NCI-H146 (cell line): ENCODE data around the gene MLN.

ENCODE experiments used
- DNase-seq: peaks from one replicate; lab custom pipeline; 2025; lab: John Stamatoyannopoulos, UW

Gene MLN

GRCh38 chr6:33813990-33814985 lies 10.5 kb upstream of the MLN start:
- DNase-seq = no peak

DNA sequence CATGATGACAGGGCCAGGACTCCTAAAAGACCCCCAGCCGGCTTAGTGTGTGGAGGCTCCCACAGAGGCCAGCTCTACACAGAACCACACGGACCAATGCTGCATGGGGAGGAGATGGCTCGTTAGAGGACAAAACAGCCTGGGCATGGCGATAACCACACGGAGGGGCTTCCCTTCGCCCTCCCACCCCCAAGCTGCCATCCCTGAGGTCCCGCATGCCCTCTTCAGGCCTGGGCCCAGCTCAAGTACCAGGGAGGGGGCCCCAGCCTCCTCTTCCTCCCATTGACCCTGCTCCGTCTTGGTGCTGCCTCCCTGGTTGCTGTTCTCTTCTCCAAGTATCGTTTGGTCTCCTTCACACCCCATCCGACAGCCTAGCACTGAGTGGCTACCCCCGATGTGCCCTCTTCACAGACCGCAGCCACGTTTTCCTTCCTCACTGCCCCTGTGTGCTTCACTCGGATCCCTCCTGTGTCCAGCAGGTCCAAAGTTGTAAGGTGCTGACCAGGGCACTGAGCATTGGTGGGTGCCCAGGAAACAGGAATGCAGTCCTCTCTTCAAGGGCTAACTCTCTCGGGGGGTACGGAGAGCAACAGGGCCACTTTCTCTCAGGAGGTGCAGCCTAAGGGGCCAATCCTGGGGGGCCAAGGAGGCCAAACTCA lies 9.6 kb upstream of the MLN start:
- DNase-seq = no peak

GRCh38 chr6:33812669-33813068 lies 8.9 kb upstream of the MLN start:
- peak; percentile 62 for DNase-seq

DNA sequence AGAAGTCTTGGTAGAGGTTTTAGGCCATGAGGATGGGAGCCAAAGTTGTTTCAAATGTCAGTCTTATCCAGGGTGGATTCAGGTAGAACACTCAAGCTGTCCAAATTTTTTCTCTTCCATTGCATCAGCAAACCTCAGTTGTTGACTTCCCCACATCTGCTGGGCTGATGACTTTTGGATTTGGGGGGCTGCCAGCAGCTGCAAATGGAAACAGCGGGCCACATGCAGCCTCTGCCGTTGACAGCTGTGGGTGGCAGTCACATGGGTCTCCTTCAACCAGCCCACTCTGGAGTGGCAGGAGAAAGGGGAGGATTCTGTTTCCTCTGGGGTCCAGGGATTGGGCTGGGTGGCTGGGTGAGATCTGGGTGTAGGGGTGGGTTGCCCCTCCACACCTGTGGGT lies 5.8 kb upstream of the MLN start:
- no peak for DNase-seq

DNA sequence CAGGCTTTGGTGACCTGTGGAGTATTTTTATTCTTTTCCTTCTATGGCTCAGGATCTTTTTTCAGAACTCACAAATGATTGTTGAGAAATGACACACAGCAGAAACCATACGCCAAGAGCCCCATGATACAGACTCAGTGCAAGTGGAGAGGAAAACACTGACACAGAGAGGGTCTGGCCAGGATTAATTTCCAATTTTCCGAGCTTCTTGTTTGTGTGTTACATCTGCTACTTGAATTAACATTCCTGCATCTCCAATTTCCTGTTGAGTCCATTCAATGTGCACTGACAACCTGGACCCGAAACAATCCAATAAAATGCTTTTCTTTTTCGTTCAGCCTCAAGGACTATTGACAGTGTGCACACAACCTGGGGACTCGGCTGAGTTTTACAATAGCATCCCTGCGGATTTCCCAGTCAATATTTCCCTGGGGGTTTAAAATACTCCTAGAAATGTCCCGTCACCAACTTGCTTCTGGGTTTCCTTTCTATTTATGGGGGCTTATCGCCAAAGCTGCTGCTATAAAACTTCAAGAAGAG lies 4.9 kb upstream of the MLN start:
- DNase-seq = peak; percentile 90

GRCh38 chr6:33807606-33808005 lies 3.8 kb upstream of the MLN start:
- no peak for DNase-seq

DNA sequence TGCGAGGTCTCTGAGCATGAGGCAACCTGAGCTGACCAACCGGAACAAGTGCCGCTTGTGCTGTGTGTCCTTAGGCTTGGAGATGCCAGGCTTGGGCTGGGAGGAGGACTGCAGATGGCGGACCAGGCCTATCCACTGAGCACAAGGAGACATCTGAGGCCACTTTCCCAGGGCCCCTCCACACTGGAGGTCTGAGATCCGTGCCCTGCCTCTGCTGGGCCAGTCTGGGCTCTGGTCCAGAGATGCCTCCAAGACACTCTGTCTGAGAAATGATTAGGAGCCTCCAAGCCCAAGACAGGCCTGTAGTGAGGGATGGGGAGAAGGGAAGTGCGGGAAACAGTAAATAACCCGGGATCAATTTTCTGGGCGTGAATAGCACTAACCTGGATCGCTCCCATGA lies 3.0 kb upstream of the MLN start:
- DNase-seq = no peak

- no peak for DNase-seq
Measured at GRCh38 chr6:33802186-33802958, 1.4 kb downstream of the MLN start.

GRCh38 chr6:33801611-33802010 lies 2.2 kb downstream of the MLN start:
- DNase-seq = no peak

GRCh38 chr6:33800248-33800969 lies 3.4 kb downstream of the MLN start:
- no peak for DNase-seq

DNA sequence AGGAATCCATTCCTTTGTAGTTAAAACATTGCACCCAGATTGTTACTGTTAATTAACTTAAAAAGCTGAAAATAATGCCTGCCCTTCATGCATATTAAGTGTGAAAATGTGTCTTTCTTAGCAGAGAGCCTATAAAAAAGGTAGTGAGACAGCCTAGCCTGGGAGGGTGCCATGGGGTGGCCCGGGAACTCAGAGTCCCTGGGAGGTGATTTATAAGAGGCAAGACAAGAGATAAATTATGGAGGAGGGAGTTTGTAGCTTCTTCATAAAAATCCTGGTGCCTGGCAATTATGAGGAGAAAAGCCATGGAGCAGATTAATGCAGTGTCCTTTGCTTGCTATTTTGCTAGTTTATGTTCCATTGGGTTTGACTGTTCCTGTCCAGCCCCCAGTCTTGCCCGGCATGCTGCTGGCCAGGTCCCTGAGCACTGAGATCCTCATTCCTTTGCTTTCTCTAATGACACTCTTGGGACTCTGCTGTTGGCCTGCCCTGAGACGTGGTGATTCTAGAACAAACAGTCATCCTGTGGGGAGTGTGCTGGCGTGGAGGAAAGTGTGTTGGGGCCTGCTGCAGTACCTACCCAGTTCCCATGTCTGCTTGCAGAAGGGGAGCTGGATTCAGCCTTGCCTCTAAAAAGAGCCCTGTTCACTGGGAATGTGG lies 4.2 kb downstream of the MLN start:
- DNase-seq = no peak

- no peak for DNase-seq
Measured at GRCh38 chr6:33798343-33798848, 5.4 kb downstream of the MLN start.

- DNase-seq = no peak
Measured at GRCh38 chr6:33797626-33798342, 6.0 kb downstream of the MLN start.

DNA sequence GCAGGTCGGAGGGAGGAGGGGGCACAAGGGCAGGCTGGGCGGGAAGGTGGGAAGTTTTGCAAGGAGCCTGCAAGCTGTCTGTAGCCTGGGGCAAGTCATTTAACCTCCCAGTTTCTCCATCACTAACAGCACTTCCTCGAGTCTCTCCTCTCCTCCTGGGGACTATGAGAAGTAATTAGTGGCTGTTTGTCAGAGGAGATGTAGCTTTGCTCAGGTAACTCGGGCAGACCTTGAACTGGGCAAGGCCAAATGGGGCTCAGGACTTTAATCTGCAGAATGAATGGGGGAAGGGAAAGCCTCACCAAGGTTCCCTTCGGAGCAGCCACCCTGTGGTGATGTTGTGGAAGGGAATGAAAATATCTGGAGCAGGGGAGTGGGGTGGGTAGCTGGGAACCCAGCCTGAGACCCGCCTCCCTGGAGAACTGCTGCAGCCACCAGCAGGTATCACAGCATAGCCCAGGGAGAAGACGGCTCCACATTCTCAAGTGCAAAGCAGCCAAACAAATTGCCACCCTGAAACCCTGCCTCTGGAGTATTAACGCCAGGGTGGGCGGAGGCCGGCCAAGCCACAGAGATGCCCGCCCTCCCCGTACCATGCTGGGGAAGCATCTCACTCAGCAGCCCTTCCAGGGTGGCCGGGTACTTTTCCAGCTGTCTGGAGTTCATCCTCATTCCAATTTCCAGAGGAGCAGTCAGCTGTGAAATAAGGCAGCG lies 8.7 kb downstream of the MLN start:
- DNase-seq = no peak

DNA sequence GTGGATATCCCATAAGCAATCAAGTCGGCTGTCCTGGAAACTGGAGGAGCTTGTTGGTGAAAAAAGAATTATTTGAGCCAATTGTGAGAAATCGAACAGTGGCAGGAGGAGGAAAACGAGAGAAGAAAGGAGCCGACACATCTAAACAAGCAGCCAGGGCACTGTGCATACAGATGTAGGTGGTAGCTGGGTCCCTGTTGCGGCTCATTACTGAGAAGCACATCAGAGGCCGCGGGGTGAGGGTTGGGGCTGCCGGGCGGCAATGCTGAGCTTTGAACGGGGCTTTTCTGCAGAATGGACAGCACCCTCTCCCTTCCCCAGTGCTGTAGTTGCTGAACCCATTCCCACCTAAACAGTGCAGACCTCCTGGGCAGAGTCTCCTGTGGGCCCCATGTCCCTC lies 10.8 kb downstream of the MLN start:
- no peak for DNase-seq

DNA sequence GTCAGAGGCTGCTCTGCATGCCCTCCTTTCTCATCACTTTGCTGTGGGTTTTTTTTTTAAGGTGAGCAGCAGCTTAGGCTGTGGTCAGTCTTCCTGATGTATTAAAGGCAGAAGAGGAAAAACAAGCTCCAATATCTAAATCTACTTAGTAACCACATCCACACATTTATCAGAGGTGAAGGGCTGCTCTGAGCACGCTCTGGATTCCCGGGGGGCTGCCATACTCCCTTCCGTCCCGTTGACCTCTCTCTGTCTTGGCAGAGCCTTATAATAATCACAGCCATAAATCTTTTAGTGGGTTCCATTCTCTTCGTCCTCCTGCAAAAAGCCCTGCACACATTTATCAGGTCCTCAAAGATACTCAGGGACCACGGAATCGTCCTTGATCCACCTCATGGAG lies 12.2 kb downstream of the MLN start:
- DNase-seq = no peak

DNA sequence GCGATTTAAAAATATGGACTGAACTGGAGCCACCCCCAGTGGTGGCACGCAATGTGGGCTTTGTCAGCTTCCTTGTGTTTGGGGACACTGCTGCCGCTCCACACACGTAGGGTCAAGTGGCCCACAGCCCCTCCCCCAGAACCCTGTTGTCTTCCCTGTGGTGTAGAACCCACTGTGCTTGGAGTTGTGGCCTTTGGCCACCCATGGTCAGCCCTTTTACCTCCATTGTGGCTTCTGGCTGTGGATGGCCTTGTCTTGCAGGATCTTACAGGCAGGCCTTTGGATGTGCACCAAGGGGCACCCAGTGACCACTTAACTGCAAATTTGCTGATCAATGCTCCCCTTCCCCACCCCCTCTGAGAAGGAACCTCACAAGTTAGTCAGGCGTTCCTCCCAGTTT lies 12.9 kb downstream of the MLN start:
- DNase-seq = no peak

GRCh38 chr6:33790379-33790778 lies 13.4 kb downstream of the MLN start:
- no peak for DNase-seq

- no peak for DNase-seq
Measured at GRCh38 chr6:33789550-33789895, 14.3 kb downstream of the MLN start.
